ENCODE data around the gene CDA. TPM values are rescaled to one million over a fixed set of nuclear protein-coding genes. Genes with fewer than 3 reads are reported as not detected.

CDA gene
- total and polyA plus RNA-seq, 2 donors (not counting 3 experiments of a cell fraction or from before 2014, with no cell fraction given): 0.35 to 1.9 TPM

- Histone ChIP-seq H3K9ac (replicated peaks; ENCODE audit: extremely low read depth, insufficient read depth, low read length) (no peak overlapping the region), H3K9me3 (replicated peaks; ENCODE audit: control insufficient read depth, insufficient read depth, low read length) (no peaks in the 10 kb centered on the region), H3K4me3 (replicated peaks in 1 of 3; ENCODE audit: insufficient read depth in 1 of 3, low read depth in 1 of 3, low read length in 3 of 3) (no peak overlapping the region), H3K9me1 (replicated peaks; ENCODE audit: control insufficient read depth, extremely low read depth, insufficient read depth, low read length) (no peaks in the 10 kb centered on the region), H4K20me1 (replicated peaks; ENCODE audit: control insufficient read depth, extremely low read depth, insufficient read depth, low read length) (no peaks in the 10 kb centered on the region), H3K4me1 (ENCODE audit: control insufficient read depth, extremely low read depth, insufficient read depth, low read length) (peaks cover 5% of the 10 kb centered on the region), H3K27me3 (ENCODE audit: control insufficient read depth in 2 of 2, insufficient read depth in 2 of 2, low read length in 2 of 2) (peaks cover 5 to 6% of the 10 kb centered on the region in 2 experiments), H3K4me2 (ENCODE audit: insufficient read depth, low read length) (no peak overlapping the region), H3K79me2 (ENCODE audit: control insufficient read depth, insufficient read depth, low read length) (no peaks in the 10 kb centered on the region), H2AFZ (ENCODE audit: low read depth, low read length) (no peak overlapping the region), H3K27ac (ENCODE audit: insufficient read depth, low read depth, low read length) (no peak overlapping the region), H3K36me3 (ENCODE audit: control insufficient read depth in 2 of 2, extremely low read depth in 1 of 2, insufficient read depth in 2 of 2, low read length in 2 of 2) (no peaks in the 10 kb centered on the region)
- TF ChIP-seq CTCF (IDR thresholded peaks at IDR 0.05; ENCODE audit: extremely low read depth in 1 of 2, insufficient read depth in 1 of 2, low read depth in 1 of 2, low read length in 2 of 2): no peak
- no peak for TF ChIP-seq MYC (IDR thresholded peaks at IDR 0.05; ENCODE audit: low read depth, low read length)
- TF ChIP-seq GATA2 (IDR thresholded peaks at IDR 0.05; ENCODE audit: insufficient read depth, insufficient read length, low read depth, low read length): no peak
- TF ChIP-seq EZH2 (IDR thresholded peaks at IDR 0.05; ENCODE audit: borderline replicate concordance, low read depth, low read length, severe bottlenecking): no peak
- TF ChIP-seq JUN (IDR thresholded peaks at IDR 0.05; ENCODE audit: borderline replicate concordance, insufficient read depth, insufficient read length, low read depth): no peak
- TF ChIP-seq POLR2AphosphoS5 (IDR thresholded peaks at IDR 0.05; ENCODE audit: insufficient read depth, low read depth, low read length): no peak
- TF ChIP-seq MAX (IDR thresholded peaks at IDR 0.05; ENCODE audit: insufficient read depth, insufficient read length): no peak
- no peak for TF ChIP-seq POLR2A (IDR thresholded peaks at IDR 0.05; ENCODE audit: low read depth, low read length)
- no peak for TF ChIP-seq FOS (IDR thresholded peaks at IDR 0.05; ENCODE audit: borderline replicate concordance, insufficient read depth, low read length)
- FAIRE-seq: no peak
- DNase-seq (ENCODE audit: low read depth, low spot score): no peak
- ChIA-PET POLR2A (no interaction called here), CTCF (interaction anchor here (1.3 to 5.7 kb wide), 11 partner anchors 10 to 72 kb away, joined by 4 to 173 read pairs (median 12); partner anchors contain the start of gene PINK1)
- intact Hi-C loops (cut with micrococcal nuclease) (loop anchor here (2.0 kb wide), 1 partner anchor 65 kb away; the partner anchor contains the start of gene MUL1), dilution Hi-C loops (cut with MboI; ENCODE audit: extremely low pct_ligation_motif_present, low sequenced_read_pairs) (no loop called here)
- no TSS peak for BruUV-seq (replicated peaks)
Observed at GRCh38 chr1:20573987-20574386, 14.9 kb upstream of the CDA start.
